Measurements from ENCODE around the gene SLCO2B1.

The SLCO2B1 gene

DNA sequence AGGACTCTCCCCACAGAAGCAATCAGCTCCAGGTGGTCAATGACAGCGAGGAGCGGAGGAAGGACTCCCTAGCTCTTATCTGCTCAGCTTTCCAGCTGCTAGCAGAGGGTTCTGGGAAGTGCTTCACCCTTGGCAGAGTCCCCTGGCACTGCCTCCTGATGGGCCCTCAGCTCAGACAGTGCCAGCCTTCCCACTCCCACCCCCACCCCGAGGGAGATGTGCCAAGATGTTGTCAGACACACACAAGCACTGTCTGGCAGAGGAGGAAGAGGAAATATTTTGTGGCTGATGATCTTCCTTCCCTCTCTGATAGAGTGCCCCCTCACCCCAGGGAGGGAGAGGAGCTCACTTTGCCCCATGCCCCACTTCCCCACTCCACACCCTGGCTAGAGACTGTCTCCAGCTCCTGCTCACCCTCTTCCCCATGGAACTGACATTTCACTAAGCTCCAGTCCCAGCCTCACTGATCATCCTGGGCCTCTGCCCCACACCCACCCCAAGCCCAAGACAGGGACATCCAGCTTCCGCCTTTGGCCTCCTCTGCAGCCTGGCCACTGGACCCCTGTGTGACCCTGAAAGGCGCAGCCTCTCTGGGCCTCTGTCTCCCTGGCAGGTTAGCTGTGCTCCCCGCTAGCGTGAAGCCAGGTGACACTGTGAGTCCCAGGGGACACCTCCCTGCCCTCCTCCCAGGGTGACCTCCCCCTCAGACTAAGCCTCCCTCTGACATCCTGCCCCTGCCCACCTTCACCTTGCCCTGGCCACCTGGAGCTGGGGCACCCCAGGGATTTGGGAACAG lies 44.5 kb downstream of the SLCO2B1 start:
- DNase-seq: no peak

DNA sequence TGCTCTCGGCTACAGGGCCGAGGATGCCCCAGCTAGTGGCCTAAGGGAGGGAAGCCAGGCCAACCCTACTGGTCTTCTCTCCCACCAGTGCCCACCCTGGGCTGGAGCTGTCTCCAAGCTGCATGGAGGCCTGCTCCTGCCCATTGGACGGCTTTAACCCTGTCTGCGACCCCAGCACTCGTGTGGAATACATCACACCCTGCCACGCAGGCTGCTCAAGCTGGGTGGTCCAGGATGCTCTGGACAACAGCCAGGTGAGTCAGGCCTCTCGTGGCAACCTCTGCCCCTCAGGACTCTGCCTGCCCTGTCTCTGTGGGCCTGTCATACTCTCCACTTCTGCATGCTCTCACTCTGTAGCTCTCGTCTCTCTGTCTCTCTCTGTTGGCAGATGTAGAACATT lies 45.5 kb downstream of the SLCO2B1 start:
- no peak for DNase-seq

DNA sequence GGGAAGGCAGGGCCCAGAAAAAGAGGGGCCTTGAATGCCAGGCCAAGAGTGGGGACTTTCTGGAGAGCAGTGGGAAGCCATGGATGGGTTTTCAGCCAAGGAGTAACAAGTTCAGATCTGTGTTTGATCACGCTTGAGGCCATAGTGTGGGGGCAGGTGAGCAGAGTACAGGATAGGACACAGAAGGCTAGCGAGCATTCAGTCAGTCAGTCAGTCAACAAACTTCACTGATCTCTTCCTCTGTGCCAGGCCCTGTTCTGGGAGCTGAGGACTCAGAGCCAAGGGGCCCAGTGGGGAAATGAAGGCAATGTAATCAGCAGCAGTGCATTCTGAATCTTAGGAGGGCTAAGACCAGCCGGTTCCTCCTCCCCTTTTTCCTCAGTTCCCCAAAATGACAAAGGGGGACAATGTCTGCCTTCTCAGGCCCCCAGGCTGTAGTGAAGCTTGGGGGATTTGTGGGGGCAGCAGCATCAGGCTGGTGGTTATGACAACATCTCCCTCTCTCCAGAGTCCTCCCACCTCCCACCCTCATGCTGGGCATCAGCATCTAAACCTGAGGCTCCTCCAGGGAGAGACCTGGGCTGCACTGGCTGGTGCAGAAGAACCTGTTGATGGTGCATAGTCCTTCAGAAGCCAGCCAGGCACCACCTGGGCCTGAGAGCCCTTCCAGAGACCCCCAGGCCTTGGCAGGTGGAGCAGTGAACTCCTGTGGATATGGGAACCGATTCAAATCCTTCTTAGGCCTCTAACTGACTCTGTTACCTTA lies 46.8 kb downstream of the SLCO2B1 start:
- DNase-seq: no peak

DNA sequence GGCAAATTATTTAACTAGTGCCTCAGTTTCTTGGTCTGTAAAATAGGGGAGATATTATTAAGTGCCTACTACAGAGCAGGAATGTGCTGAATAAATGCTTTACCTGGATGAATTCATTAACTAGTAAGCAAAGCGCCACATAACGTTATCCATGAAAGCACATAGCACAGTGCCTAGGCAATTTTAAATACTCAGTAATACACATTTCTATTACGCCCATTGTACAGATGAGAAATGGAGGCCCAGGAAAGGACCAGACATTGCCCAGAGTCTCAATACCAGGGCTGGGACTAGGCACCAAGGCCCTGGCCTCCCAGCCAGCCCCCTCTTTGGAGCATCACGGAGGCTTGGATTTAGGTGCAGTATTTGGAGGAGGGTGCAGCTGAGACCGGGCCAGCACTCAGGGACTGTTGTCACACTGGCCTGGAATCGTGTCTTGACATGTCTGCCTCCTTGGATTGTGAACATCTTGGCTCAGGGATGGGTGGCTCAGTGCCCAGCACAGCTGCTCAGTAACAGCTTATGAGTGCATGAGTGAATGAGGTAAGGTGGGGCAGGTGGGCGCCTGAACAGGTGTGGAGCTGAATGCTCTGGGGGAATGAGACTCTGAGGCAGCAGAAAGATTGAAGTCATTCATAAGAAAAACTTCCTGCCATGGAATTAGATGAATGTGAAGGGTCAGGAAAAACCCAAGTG lies 47.5 kb downstream of the SLCO2B1 start:
- DNase-seq: no peak

DNA sequence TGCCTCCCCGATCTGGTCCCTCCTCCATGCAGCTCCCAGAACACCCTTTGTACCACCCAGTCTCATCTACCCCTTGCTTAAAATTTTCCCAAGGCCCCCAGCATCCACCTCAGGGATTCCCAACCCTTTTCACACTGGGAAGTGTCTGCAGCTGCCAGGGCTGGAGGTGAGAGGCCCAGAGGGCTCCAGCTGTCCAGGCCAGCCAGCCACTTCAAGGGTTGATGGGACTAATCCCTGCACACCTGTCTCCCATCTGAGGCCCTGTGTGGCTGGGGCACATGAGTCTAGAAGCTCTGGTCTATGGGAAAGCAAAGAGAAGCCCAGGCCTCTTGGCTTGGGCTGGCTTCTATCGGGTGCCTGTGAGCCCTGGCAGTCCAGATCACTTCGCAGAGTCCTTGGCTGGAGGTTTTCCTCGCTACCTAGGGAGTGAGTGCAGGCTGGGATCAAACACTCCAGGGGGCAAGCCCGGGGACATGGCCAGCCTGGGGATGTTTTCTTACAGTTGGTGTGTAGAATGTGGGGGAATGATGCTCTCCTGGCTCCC lies 48.6 kb downstream of the SLCO2B1 start:
- DNase-seq: no peak

DNA sequence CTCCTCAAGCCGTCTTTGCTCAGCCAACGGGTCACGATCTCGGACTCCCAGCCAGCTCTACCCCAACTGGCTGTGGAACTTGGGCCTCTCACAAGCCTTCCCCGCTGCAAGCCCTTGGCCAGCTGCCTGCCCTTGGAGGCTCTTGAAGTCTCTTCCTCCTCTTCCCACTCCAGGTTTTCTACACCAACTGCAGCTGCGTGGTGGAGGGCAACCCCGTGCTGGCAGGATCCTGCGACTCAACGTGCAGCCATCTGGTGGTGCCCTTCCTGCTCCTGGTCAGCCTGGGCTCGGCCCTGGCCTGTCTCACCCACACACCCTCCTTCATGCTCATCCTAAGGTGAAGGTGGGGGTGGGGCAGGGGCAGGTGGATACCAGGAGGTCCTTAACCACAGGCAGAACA lies 49.1 kb downstream of the SLCO2B1 start:
- no peak for DNase-seq

DNA sequence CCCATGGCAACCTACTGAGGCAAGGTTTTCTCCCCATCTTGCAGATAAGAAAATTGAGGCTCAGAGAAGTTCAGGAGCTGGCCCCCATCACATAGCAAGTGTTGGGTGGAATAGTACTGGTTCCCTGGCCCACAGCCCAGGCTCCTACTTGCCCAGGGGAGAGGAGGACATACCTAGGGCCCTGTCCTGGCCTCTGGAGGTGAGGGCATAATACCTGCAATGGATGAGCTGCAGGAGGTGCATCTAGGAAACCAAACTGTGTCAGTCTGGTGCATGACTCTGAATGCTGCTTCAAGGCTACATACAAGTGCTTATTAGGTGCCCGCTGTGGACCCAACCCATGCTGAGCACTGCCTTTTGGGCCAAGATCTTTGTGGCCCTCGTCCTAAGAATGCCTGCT lies 49.6 kb downstream of the SLCO2B1 start:
- DNase-seq: no peak

DNA sequence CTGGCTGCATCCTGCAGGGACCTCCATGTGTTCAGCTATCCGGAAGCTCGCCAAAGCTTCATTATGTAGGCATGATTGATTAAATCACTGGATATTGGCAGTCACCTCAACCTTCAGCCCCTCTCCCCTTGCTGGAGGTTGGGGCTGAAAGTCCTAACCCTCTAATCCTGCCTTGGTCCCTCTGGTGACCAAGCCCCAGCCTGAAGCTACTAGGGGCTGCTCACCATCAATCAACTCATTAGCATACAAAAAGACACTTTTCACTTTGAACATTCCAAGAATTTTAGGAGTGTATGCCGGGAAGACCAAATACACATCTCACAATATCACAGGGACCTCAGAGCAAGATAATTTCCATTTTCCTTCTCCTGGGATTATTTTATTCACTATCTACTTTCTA lies 50.9 kb downstream of the SLCO2B1 start:
- no peak for DNase-seq

DNA sequence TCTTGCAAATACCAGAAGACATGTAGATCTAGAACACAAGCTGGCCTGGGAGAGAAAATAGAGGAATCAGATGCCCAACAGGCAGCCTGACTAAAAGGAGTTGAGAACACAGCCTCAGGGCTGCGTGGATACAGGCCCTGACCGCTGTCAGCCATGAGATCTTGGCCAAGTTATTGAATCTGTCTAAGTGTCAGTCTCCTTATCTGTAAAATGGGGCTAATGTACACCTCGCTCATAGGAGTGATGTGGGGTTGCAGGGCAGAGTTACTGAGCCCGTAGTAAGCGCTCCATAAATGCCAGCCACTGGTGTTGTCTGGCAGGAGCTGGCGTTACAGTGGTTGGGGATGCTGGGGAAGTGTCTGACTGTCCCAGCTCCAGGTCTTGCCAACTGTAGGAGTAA lies 51.3 kb downstream of the SLCO2B1 start:
- no peak for DNase-seq

DNA sequence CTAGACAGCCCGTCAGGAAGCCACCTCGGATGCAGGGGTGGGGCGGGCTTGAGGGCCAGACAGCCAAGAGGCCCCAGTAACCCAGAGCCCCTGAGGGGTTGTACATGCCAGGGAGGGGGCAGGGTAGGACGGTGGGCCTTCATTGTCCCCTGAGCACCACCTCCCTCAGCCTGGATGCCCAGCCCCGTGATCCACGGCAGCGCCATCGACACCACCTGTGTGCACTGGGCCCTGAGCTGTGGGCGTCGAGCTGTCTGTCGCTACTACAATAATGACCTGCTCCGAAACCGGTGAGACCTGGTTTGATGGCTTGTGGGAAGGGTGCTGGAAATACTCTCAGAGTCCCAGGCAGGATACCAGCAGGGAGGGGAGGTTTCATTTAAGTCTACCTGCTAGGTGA lies 52.2 kb downstream of the SLCO2B1 start:
- DNase-seq: no peak

DNA sequence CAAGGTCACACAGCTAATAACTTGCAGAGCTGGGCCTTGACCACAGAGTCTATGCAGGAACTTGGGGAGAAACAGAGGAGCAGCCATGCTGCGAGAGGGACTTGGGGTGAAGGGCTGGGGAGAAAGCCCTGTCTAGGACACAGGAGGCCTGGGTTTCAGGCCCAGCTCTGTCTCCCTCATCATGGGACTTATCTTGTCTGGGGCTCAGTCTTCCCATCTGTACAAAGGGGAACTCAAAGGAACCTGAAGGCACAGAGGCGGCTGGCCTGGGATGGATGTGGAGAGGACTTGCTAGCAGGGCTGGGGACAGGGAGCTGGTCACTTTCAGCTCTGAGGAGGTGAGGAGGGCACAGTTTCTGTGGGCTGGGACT lies 52.7 kb downstream of the SLCO2B1 start:
- DNase-seq: no peak

DNA sequence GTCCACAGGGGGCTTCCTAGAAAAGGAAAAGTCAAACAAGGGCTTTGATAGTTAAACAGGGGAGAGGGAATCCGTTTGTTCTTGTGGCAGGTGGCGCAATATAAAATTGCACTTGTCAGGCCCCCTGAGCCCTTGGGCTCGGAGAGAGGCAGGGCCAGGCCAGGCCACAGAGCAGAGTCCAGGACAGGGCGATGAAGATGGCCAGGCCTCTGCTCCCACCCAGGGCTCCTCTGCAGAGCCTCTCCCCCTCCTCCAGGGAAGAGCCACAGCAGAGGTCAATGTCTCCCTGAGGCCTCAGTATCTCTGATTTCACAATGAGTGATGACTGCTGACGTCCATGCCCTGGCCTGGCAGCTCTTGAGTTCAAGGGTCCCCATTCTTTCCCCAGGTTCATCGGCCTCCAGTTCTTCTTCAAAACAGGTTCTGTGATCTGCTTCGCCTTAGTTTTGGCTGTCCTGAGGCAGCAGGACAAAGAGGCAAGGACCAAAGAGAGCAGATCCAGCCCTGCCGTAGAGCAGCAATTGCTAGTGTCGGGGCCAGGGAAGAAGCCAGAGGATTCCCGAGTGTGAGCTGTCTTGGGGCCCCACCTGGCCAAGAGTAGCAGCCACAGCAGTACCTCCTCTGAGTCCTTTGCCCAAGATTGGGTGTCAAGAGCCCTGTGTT lies 53.2 kb downstream of the SLCO2B1 start:
- DNase-seq: no peak

DNA sequence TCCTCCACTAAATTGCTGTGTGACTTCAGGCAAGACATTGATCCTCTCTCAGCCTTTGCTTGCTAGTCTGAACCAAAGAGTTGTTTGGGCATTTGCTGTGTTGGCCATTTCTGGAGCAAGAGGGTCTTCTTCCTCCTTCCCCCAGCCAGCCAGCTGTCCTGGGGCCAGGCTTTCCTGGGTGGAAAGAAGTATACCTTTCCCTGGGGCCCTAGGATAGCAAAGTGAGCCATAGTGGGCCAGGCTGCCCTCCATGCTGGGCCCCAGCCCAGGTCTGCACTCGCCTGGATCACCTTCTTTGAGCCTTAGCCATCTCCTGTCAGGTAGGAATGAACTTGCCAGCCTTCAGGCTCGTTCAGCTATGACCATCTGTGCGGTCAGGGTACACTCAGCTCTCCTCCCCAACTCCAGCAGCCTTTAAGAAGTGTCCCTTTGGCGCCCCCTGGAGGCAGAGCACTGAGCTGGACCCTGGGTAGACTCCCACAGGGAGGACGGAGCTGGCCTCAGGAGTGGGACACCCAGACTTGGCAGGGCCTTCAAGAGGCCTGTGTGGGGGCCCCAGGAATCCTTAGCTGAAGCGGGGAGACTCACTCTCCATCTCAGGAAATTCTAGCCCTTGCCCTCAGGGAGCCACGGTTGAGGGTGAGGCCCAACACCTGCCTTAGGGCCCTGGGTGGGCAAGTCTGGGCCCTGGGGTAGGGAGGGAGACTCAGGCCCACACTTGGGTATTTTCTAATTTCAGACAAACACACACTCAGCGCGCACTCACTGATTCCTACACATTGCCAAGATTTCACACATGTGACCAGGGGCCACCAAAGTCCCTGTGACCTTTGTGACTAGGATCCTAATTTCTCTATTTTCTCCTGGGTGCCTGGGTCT lies 54.0 kb downstream of the SLCO2B1 start:
- DNase-seq: peak; percentile 86

DNA sequence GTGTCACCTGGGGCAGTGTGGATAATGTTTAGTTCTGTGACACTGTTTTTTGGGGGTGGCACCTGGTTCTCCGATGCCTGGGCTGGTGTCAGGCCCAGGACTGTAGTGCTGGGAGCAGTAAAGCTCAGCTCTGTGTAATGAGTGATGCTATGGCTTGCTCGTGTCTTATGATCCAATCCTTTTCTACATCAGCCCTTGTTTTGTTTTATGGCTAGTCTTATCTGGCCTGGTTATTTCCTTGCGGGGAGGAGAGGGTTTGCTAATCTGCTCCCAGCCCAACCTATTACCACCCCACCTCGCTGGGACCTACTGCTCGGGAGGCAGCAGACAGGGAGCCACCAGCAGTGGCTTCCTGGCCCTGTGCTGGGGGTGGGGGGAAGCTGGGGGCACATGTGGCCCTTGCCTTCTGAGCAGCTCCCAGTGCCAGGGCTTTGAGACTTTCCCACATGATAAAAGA lies 54.7 kb downstream of the SLCO2B1 start:
- no peak for DNase-seq

DNA sequence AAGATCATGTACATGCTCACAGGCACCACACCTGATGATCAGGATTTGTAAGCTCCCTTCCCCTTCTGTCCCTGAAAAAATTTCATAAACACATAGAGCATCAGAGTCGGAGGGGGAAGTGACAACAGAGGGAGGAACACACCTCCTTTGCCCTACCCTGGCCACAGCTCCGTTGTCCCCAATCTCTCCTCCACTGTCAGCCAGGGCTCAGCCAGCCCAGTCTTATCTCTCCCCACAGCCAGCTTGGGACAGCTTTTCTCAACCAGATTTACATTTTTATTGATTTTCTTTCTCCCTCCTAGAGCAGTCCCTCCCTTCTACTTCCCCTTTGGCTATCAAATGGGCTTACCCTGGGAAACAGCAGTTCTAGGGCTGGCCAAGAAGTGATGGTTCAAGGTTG lies 57.5 kb downstream of the SLCO2B1 start:
- no peak for DNase-seq

DNA sequence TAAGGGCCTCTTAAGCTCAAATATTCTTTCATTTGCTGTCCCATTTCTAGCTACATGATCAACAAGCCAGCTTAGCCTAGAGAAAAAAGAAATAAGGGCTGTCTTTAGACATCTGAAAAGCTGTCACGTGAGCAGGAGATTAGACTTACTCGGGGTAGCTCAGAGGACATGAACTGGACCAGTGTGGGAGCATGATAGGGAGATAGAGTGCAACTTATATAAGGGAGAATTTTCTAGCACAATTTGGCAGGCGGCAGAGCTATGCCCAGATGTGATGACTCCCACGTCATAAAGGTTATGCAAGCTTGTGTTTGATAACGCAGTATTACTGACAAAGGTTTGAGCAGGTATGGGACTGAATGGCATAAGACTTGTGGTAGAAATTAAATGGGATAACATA lies 61.5 kb downstream of the SLCO2B1 start:
- DNase-seq: no peak

DNA sequence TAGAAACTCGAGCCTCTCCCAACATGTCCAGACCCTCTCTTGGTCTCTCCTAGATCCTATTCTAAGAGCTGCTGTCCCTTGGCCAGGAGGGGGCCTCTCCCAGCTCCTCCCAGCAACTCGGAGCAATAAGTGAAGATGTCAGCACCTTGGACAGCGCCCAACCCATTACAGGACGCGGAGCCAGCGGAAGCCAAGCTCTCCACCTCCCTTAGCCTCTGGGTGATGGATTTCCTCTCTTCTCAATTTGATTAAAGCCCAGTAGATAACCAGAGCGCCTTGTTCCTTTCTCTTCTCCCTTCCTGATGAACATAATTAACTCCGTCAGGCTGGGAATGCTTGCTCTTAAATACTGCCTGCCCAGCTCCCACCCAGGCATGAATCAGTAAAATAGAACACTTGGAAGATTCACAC lies 63.5 kb downstream of the SLCO2B1 start:
- DNase-seq: peak; percentile 76

DNA sequence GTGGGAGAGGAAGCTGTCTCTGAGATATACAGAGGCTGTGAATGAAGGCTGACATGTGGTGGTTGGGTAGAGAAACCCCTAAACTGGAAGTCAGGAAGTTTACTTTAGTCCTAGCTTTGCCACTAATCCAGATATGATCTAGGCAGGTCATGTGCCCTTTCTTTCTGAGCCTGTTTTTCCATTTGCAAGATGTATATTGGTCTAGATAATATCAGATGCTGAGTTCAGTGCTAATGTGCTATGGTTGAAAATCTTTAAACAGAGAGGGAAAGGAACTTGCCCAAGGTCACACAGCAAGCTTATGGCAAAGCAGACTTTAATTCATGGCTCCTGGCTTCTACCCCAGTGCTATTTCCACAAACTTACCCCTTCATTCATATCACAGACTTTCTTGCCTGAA lies 63.9 kb downstream of the SLCO2B1 start:
- no peak for DNase-seq

DNA sequence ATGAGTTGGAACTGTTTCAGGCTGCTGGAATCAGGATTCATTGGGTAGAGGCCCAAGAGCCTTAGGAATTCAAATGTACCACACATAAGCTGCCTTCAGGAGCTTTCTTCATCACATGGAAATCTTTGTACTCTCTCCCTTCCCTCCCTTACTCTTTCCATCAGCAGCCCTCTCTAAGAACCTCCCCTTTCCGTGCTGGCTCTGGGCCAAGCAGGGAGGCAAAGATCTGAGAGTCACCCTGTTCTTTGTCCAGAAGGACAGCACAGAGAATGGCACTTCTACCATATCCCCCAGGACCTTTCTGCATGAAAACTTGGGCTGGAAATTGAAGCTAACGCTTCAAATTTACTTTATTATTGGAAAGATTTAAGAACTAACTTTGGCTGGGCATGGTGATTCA lies 69.0 kb downstream of the SLCO2B1 start:
- no peak for DNase-seq

DNA sequence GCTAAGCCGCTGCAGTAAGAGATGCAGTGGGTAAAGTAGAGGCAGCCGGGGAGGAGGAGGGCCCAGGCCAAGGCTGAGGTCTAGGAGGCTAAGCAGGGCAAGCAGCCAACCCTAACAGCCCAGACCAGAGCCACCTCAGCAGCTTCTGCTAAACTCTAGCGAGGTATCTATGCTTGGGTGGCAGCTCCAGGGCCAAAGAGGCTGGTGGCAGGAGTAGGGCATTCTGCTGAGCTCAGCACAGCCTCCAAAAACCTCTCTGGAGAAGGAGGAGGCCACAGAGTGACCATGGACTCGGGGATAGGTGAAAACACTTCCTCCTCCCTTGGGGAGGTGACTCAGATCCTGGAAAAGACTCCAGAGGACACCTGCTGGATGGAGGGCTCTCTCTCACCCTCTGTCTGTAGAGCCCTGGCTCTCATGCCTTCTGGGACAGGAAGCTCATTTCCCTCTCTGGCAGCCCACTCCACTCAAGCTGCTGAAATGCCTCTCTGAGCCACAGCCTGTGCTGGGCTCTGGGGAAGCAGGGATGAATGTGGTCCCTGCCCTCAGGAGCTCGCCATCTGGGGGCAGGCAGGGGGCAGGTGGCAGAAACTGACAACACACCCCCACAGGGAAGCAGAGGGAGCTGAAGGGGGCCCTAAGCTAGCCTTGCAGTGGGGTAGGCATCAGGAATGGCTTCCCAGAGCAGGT lies 73.2 kb downstream of the SLCO2B1 start:
- DNase-seq: no peak

DNA sequence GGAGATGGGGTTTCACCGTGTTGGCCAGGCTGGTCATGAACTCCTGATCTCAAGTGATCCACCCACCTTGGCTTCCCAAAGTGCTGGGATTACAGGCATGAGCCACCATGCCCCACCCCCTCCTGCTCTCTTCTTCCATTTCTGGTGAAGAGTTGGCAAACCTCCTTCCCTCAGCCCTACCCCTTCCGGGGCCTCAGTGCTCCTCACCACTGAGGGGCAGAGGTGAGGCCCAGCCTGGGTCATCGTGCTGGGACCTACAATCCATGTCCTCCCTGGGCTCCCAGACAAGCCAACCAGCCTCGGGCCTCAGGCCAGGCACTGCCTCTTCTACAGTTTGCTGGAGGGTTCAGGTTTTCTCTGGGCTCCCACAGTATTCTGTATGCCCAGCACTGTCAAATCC lies 74.9 kb downstream of the SLCO2B1 start:
- DNase-seq: no peak

Measured in stimulated activated CD4-positive, alpha-beta T cell treated with anti-CD3 and anti-CD28 coated beads, Interleukin-4, amount 100 ng/mL, for 24 hours (primary cell).